ENCODE results near the gene CDH4. TPM values are rescaled to one million over a fixed set of nuclear protein-coding genes. Genes with fewer than 3 reads are reported as not detected.

CDH4 gene
- total and polyA plus RNA-seq, 2 donors from 2014 or later: 1.1 TPM; not detected in 1

Small RNA genes within 50 kb of the gene (microRNA-seq; reads per million reads assigned to microRNA genes)
- not detected for gene MIR1257

Measured in kidney (tissue), 2 donors.